HUES6 (cell line): ENCODE data around the gene ZMYND10.

ENCODE experiments used
- H3K27ac ChIP-seq: 2 replicates; pipeline ENCODE4 v1.7.0; 2013; ENCODE audit warnings: low read depth, mild to moderate bottlenecking, low read length, inconsistent platforms
- H3K27me3 ChIP-seq: 2 replicates; pipeline ENCODE4 v1.6.1; 2013; ENCODE audit warnings: low read length; ENCODE audit not compliant: control insufficient read depth, insufficient read depth
- H3K36me3 ChIP-seq: 2 replicates; pipeline ENCODE4 v1.6.1; 2013; ENCODE audit warnings: low read length; ENCODE audit not compliant: control insufficient read depth, insufficient read depth
- H3K4me1 ChIP-seq: 2 replicates; pipeline ENCODE4 v1.6.1; 2013; ENCODE audit warnings: low read length; ENCODE audit not compliant: control insufficient read depth, insufficient read depth
- H3K4me3 ChIP-seq: 2 replicates; pipeline ENCODE4 v1.5.1; 2013; ENCODE audit warnings: low read depth, low read length
- H3K9ac ChIP-seq: one replicate; pipeline ENCODE4 v1.6.1; 2013; ENCODE audit warnings: mild to moderate bottlenecking, low read length
- H3K9me3 ChIP-seq: 2 replicates; pipeline ENCODE4 v1.6.1; 2013; ENCODE audit warnings: low read depth, low read length; ENCODE audit not compliant: control insufficient read depth, insufficient read depth

The ZMYND10 gene

DNA sequence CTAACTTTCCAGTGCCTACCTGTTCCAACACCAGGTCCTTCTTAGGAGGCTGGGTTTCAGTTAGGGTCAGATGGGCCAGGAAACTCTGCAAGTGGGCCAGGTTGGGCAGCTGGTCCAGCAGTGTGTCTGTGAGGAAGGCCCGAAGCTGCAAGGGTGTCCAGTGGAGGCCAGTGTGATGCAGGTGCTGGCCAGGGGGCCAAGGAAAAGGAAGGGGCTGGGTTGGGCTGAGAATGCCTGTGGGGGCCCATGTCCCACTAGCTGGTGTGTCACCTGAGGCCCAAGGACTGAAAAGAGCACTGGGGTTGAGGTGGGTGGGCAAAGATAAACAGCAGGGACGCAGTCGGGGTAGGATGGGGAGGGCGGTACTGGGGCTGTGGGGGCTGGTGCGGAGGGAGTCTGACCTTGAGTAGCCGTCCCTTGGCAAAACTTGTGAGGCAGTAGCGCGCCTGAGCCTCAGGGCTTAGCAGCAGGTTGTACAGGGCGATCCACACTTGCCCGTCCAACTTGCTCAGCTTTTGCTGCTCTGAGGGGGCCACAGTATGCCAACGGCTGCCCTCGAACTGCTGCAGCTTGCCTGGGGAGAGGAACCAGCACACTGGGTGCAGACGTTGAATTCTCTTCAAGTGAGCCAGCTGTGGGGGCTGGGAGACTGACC, 3.4 kb downstream of the ZMYND10 start:
- peaks cover 68% of the 10 kb centered on the region for H3K27me3 ChIP-seq
- H3K4me1 ChIP-seq = peaks cover 23% of the 10 kb centered on the region
- H3K36me3 ChIP-seq = no peaks in the 10 kb centered on the region
- no peak overlapping the region for H3K27ac ChIP-seq
- no peaks in the 10 kb centered on the region for H3K9me3 ChIP-seq
- no peak overlapping the region for H3K4me3 ChIP-seq
- no peak overlapping the region for H3K9ac ChIP-seq

DNA sequence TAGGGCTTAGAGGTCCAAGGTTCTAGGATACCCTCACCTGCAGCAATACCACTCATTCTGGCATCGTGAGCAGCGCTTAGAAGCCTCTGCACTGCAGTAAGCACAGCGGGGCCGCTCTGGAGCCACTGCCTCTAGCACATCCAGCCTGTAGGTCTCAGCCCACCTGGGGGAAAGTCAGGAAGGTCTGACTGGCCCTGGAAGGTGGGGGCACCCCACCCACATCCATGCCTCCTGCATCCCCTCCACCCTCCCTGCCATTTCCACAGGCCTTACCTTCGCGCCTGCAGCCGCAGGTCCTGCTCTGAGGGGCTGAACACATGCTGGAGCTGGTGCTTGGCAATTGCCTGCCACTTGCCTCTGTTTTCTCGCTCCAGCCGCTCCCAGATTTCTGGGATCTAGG, 4.0 kb downstream of the ZMYND10 start:
- Histone ChIP-seq H3K27me3 (peaks cover 68% of the 10 kb centered on the region), H3K9me3 (no peaks in the 10 kb centered on the region), H3K27ac (no peak overlapping the region), H3K4me1 (peaks cover 23% of the 10 kb centered on the region), H3K9ac (no peak overlapping the region), H3K36me3 (no peaks in the 10 kb centered on the region), H3K4me3 (no peak overlapping the region)

- peak within 1 kb of the TSS; percentile 59 for H3K4me3 ChIP-seq
- H3K36me3 ChIP-seq = no peaks in the 10 kb centered on the region
- H3K4me1 ChIP-seq = peaks cover 30% of the 10 kb centered on the region
- H3K9ac ChIP-seq = no peak within 1 kb of the TSS
- H3K27me3 ChIP-seq = peaks cover 64% of the 10 kb centered on the region
- no peak within 1 kb of the TSS for H3K27ac ChIP-seq
- H3K9me3 ChIP-seq = no peaks in the 10 kb centered on the region
Measured at GRCh38 chr3:50340448-50341329, 4.8 kb downstream of the ZMYND10 start, which contains the start of gene RASSF1. Gene RASSF1, minus strand, starts transcription at chr3:50340836. Its CDS starts 31 bp downstream, at chr3:50340805.

DNA sequence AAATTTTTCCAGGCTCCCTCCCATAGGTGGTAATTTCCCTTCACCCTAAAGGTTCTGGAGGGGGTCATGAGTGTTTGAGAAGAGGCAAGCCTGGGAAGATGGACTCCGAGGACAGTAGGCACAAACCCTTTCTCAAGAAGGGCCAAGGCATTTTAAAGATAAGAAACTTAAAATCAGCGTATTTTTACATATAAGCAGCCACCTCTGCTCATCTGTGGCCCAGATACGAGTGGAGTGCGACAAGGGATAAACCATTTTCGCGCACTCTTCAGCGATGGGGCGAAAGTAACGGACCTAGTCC, 5.4 kb downstream of the ZMYND10 start:
- Histone ChIP-seq H3K4me3 (peak overlapping the region; percentile 59), H3K9ac (no peak overlapping the region), H3K36me3 (no peaks in the 10 kb centered on the region), H3K9me3 (no peaks in the 10 kb centered on the region), H3K27ac (no peak overlapping the region), H3K4me1 (peaks cover 31% of the 10 kb centered on the region), H3K27me3 (peaks cover 61% of the 10 kb centered on the region)

DNA sequence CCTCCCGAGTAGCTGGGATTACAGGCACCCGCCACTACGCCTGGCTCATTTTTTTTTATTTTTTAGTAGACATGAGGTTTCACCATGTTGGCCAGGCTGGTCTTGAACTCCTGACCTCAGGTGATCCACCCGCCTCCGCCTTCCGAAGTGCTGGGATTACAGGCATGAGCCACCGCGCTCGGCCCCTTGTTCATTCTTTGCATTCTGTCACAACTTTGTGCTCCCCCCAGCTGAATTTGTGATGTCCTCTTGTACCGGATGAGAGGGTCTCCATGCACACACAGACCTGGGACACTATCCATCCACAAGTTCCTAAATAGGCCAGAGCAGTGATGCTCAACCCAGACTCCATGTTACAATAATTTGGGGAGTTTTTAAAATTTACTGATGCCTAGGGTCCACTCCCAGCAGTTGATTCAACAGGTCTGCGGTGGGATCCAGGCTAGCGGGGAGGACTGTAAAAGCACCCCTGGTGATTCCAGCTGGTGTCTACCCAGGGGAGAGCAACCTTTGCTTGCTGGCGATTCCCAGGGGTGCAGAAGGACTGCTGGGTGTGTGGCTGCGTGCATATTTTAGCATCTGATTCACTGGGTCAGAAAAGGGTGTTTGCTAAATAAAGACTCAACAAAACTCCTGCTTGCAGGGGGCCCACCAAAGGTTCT, 5.9 kb downstream of the ZMYND10 start:
- H3K27ac ChIP-seq = no peak overlapping the region
- peaks cover 56% of the 10 kb centered on the region for H3K27me3 ChIP-seq
- H3K36me3 ChIP-seq = no peaks in the 10 kb centered on the region
- H3K4me3 ChIP-seq = peak overlapping the region; percentile 59; the same call in 1 of the 2 replicates
- peaks cover 31% of the 10 kb centered on the region for H3K4me1 ChIP-seq
- no peak overlapping the region for H3K9ac ChIP-seq
- no peaks in the 10 kb centered on the region for H3K9me3 ChIP-seq

DNA sequence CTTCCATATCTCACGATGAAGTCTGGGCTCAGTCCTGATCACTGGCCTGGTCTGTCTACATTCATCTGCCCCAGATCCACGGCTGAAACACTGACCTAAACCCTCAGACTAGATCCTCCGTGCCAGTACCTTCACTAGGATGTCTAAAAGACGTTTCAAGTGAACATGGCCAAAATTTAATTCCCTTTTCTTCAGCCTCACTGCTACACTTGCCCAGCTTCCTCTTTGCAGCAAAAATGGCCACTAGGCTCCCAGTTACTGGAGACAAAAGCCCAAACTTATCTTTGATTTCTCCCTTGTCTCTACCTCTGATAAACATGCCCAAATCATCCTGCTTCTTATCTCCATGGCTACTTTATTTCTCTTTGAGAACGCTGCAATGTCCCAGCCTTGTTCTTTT, 6.6 kb downstream of the ZMYND10 start:
- H3K27me3 ChIP-seq = peaks cover 54% of the 10 kb centered on the region
- H3K4me3 ChIP-seq = no peak overlapping the region

GRCh38 chr3:50337175-50337861, 8.2 kb downstream of the ZMYND10 start:
- Histone ChIP-seq H3K27me3 (peaks cover 39% of the 10 kb centered on the region), H3K4me3 (peak overlapping the region; percentile 89), H3K9ac (peak overlapping the region; percentile 95), H3K27ac (peak overlapping the region; percentile 90), H3K9me3 (no peaks in the 10 kb centered on the region), H3K36me3 (peaks cover 8% of the 10 kb centered on the region), H3K4me1 (peaks cover 35% of the 10 kb centered on the region)

More for the DNA sequence above, 6.6 kb downstream of the ZMYND10 start:
- Histone ChIP-seq H3K36me3 (peaks cover 3% of the 10 kb centered on the region; the same call in 1 of the 2 replicates), H3K9ac (no peak overlapping the region), H3K27ac (no peak overlapping the region), H3K9me3 (no peaks in the 10 kb centered on the region), H3K4me1 (peaks cover 35% of the 10 kb centered on the region)

DNA sequence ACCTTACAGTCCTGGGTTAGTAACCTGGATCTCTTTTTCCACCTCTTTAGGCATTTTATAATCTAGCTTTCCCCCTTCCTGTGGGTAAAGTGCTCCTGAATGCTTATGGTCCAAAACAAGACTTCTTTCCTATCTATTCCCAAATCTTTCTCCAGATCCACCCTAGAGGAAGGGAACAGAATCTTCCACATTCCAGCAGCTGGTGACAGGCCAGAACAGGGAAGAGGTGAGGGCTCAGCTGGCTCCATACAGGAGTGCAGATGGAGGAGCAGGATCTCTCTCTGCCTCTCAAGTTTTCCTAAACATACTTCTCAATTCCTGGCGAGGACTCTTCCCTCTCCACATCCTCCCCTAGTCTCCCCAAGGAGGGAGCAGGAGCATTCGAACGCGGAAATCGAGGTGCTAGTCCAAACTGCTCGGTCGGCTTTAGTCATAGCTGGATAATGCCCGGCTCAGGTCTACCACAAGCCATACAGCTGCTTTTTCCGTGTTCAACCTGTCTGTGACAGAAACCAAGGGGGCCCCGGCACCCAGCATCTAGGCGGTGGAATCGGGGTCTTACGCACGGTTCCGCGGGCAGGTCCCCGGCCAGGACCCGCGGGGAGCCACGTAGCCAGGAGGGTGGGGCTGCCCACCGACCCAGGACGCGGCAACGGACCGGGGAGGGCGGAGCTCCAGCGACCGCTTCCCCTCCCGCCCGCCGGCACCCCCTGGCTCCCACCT, 8.9 kb downstream of the ZMYND10 start:
- Histone ChIP-seq H3K9ac (peak overlapping the region; percentile 95), H3K4me3 (peak overlapping the region; percentile 89), H3K27me3 (peaks cover 32% of the 10 kb centered on the region), H3K36me3 (peaks cover 15% of the 10 kb centered on the region), H3K27ac (peak overlapping the region; percentile 90; the same call in 1 of the 2 replicates), H3K9me3 (no peaks in the 10 kb centered on the region), H3K4me1 (peaks cover 35% of the 10 kb centered on the region)

DNA sequence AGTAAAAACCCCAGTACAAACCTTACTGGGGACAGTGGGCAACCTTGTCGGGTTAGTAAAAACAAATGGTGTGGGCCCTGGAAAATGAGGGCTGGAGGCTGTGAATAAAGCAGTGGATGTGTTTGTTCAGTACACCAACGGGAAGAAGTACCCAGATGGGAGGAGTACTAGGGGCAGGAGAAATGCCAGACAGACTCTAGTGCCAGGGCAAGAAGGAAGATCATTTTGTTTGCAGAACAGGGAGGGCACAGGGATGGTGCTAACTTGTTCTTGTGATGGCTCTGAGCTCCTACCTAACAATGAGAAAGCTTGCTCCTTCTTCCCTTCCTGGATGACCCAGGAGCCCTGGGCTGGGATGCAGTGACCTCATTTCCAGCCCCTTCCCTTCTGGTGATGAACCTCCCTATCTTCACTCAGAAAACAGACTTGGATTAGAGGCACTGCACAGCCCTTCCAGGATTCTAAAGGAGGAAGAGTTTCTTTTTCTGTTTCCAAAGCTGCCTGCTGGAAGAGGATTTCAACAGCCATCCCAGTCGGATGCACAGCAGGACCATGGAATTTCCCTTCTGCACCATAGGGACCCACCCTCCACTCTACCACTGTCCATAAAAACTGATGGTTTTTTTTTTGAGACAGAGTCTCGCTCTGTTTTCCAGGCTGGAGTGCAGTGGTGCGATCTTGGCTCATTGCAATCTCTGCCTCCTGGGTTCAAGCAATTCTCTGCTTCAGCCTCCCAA, 11.0 kb downstream of the ZMYND10 start:
- Histone ChIP-seq H3K4me3 (no peak overlapping the region), H3K27ac (no peak overlapping the region), H3K27me3 (peaks cover 11% of the 10 kb centered on the region), H3K36me3 (peaks cover 36% of the 10 kb centered on the region), H3K4me1 (peaks cover 23% of the 10 kb centered on the region), H3K9me3 (no peaks in the 10 kb centered on the region), H3K9ac (no peak overlapping the region)
